GM23338 (cell line): ENCODE results near the gene PGRMC2. TPM values are rescaled to one million over a fixed set of nuclear protein-coding genes. Genes with fewer than 3 reads are reported as not detected.

Experiments
- ATAC-seq: fragments of 200-7000 bp; cut with Tn5 transposase; 3 replicates; pipeline ENCODE4 v1.9.1; 2020
- DNase-seq: peaks from one replicate; pipeline ENCODE4 v3.0.0-alpha.2; 2015; ENCODE audit warnings: low spot score
- H2AFZ ChIP-seq: fragments of 200-600 bp; sonication (generic); 2 replicates; pipeline ENCODE4 v1.8.0; 2016; ENCODE audit warnings: antibody characterized with exemption, mild to moderate bottlenecking, moderate library complexity
- H3F3A ChIP-seq: fragments of 200-600 bp; sonication (generic); replicated peaks from 2 replicates; pipeline ENCODE4 v1.8.0; 2017; ENCODE audit warnings: antibody characterized with exemption, mixed run types, low read depth
- H3K27ac ChIP-seq: fragments of 200-600 bp; sonication (generic); 2 replicates; pipeline ENCODE4 v1.6.1; 2016; ENCODE audit warnings: low read depth
- H3K27me3 ChIP-seq: fragments of 200-600 bp; sonication (generic); 2 replicates; pipeline ENCODE4 v1.8.0; 2016; ENCODE audit warnings: mild to moderate bottlenecking, mixed run types, moderate library complexity; ENCODE audit not compliant: insufficient read depth
- H3K36me3 ChIP-seq: fragments of 200-600 bp; sonication (generic); 2 replicates; pipeline ENCODE4 v1.8.0; 2016; ENCODE audit warnings: mild to moderate bottlenecking; ENCODE audit not compliant: insufficient read depth
- H3K4me1 ChIP-seq: fragments of 200-600 bp; sonication (generic); 2 replicates; pipeline ENCODE4 v1.8.0; 2016; ENCODE audit warnings: mild to moderate bottlenecking, moderate library complexity; ENCODE audit not compliant: insufficient read depth
- H3K4me2 ChIP-seq: fragments of 200-600 bp; sonication (generic); 2 replicates; pipeline ENCODE4 v1.7.1; 2017; ENCODE audit warnings: mixed run types
- H3K4me3 ChIP-seq: fragments of 200-600 bp; sonication (generic); 2 replicates; pipeline ENCODE4 v1.6.1; 2016; ENCODE audit warnings: mixed run types
- H3K79me2 ChIP-seq: fragments of 200-600 bp; sonication (generic); replicated peaks from 2 replicates; pipeline ENCODE4 v1.8.0; 2017; ENCODE audit warnings: mild to moderate bottlenecking; ENCODE audit not compliant: insufficient read depth
- H3K9me2 ChIP-seq: fragments of 200-600 bp; sonication (generic); 2 replicates; pipeline ENCODE4 v1.8.0; 2017; ENCODE audit not compliant: insufficient read depth
- H4K20me1 ChIP-seq: fragments of 200-600 bp; sonication (generic); replicated peaks from 2 replicates; pipeline ENCODE4 v1.8.0; 2017; ENCODE audit warnings: mild to moderate bottlenecking; ENCODE audit not compliant: insufficient read depth
- H3K27ac Mint-ChIP-seq: 2 replicates; pipeline ENCODE4 v1.8.0; 2020; ENCODE audit warnings: inconsistent platforms, mild to moderate bottlenecking, moderate library complexity, mixed read lengths
- H3K27me3 Mint-ChIP-seq: 3 replicates; pipeline ENCODE4 v1.8.0; 2022; ENCODE audit warnings: low read depth, mild to moderate bottlenecking, moderate library complexity, mixed read lengths, inconsistent platforms; ENCODE audit not compliant: insufficient read depth, poor library complexity
- H3K36me3 Mint-ChIP-seq: 3 replicates; pipeline ENCODE4 v1.8.0; 2021; ENCODE audit warnings: low read depth, mild to moderate bottlenecking, inconsistent platforms, moderate library complexity, mixed read lengths
- H3K4me1 Mint-ChIP-seq: 3 replicates; pipeline ENCODE4 v1.8.0; 2020; ENCODE audit warnings: mild to moderate bottlenecking, inconsistent platforms, mixed read lengths
- H3K4me3 Mint-ChIP-seq: 3 replicates; pipeline ENCODE4 v1.8.0; 2021; ENCODE audit warnings: moderate library complexity, mild to moderate bottlenecking, inconsistent platforms, mixed read lengths
- H3K9me3 Mint-ChIP-seq: 3 replicates; pipeline ENCODE4 v1.8.0; 2020; ENCODE audit warnings: moderate library complexity, mild to moderate bottlenecking, inconsistent platforms, mixed read lengths
- CTCF ChIP-seq, 2 experiments: fragments of 200-600 bp in 1 of 2; sonication (generic) in 1 of 2; conservative IDR thresholded peaks; 2 replicates each; pipeline versions ENCODE4 v1.5.1 to v1.6.1; 2016 to 2017; ENCODE audit warnings: antibody characterized with exemption in 2 of 2, low read depth in 2 of 2, mild to moderate bottlenecking in 2 of 2, moderate library complexity in 1 of 2
- EZH2 ChIP-seq: fragments of 200-600 bp; sonication (generic); IDR thresholded peaks from one replicate; pipeline ENCODE4 v1.8.0; 2017; ENCODE audit warnings: antibody characterized with exemption, mild to moderate bottlenecking, low read depth; ENCODE audit not compliant: unreplicated experiment
- EZH2phosphoT487 ChIP-seq: fragments of 200-600 bp; sonication (generic); IDR thresholded peaks from one replicate; pipeline ENCODE4 v1.8.1; 2018; ENCODE audit warnings: antibody characterized with exemption; ENCODE audit not compliant: unreplicated experiment
- JUNB ChIP-seq: IDR thresholded peaks from one replicate; pipeline ENCODE4 v1.6.1; 2016; ENCODE audit warnings: antibody characterized with exemption; ENCODE audit not compliant: unreplicated experiment
- NANOG ChIP-seq: IDR thresholded peaks from 2 replicates; pipeline ENCODE4 v1.6.1; 2016; ENCODE audit warnings: antibody characterized with exemption, borderline replicate concordance
- REST ChIP-seq: IDR thresholded peaks from one replicate; pipeline ENCODE4 v1.6.1; 2018; ENCODE audit warnings: antibody characterized with exemption; ENCODE audit not compliant: unreplicated experiment
- ZNF114 ChIP-seq: fragments of 250-450 bp; sonication (Bioruptor Pico); IDR thresholded peaks from 2 replicates; pipeline ENCODE4 v1.5.0; 2020; ENCODE audit warnings: mild to moderate bottlenecking, moderate library complexity
- ZNF331 ChIP-seq: fragments of 250-450 bp; sonication (Bioruptor Pico); IDR thresholded peaks from 2 replicates; pipeline ENCODE4 v1.5.0; 2020; ENCODE audit warnings: low read depth, mild to moderate bottlenecking, moderate library complexity
- polyA plus RNA-seq: library from polyadenylated mRNA; unstranded; fragments of >200 nt; fragmentation: Nextera tagmentation; extraction: Ambion mirVana; gene quantifications from 2 replicates; pipeline ENCODE4 v1.2.1, GENCODE V29; 2016
- total RNA-seq: library from RNA; depleted of rRNA; stranded (reverse); fragments of >200 nt; shearing (Covaris generic); gene quantifications from 2 replicates; pipeline ENCODE4 v1.2.3, GENCODE V29; 2014

Gene PGRMC2
- total and polyA plus RNA-seq, 2 experiments from 2014 or later, result 40.2 to 61.9 TPM

GRCh38 chr4:128334256-128334655, 46.6 kb upstream of the PGRMC2 start:
- no peaks in the 10 kb centered on the region; the same call in none of the 2 replicates for H3K9me2 ChIP-seq
- H3K9me3 Mint-ChIP-seq, result no peaks in the 10 kb centered on the region
- no peak overlapping the region for H3K27ac Mint-ChIP-seq
- H2AFZ ChIP-seq, result no peak overlapping the region
- DNase-seq (no peak), ATAC-seq (no peak)
- no peaks in the 10 kb centered on the region for H3K27me3 ChIP-seq
- no peaks in the 10 kb centered on the region for H3K4me1 ChIP-seq
- no peak overlapping the region for H3K4me3 ChIP-seq
- H4K20me1 ChIP-seq, result 0 out of 2 replicates have a peak, but pooled peaks cover 3% of the 10 kb centered on the region
- H3K79me2 ChIP-seq, result no peaks in the 10 kb centered on the region
- H3K36me3 ChIP-seq, result no peaks in the 10 kb centered on the region; the same call in 1 of the 2 replicates
- no peaks in the 10 kb centered on the region for H3K27me3 Mint-ChIP-seq
- no peak overlapping the region for H3K4me2 ChIP-seq
- peaks cover 2% of the 10 kb centered on the region; the same call in 2 of the 3 replicates for H3K4me1 Mint-ChIP-seq
- H3F3A ChIP-seq, result no peaks in the 10 kb centered on the region
- TF ChIP-seq CTCF (conservative IDR thresholded peaks at IDR 0.05; ENCODE audit: low read depth in 2 of 2) (no peak), JUNB (no peak), EZH2 (no peak), NANOG (no peak), EZH2phosphoT487 (no peak), ZNF114 (CRISPR knock-in tag) (no peak), ZNF331 (CRISPR knock-in tag) (no peak)
- H3K36me3 Mint-ChIP-seq, result no peaks in the 10 kb centered on the region
- H3K4me3 Mint-ChIP-seq, result no peak overlapping the region
- H3K27ac ChIP-seq, result no peak overlapping the region

DNA sequence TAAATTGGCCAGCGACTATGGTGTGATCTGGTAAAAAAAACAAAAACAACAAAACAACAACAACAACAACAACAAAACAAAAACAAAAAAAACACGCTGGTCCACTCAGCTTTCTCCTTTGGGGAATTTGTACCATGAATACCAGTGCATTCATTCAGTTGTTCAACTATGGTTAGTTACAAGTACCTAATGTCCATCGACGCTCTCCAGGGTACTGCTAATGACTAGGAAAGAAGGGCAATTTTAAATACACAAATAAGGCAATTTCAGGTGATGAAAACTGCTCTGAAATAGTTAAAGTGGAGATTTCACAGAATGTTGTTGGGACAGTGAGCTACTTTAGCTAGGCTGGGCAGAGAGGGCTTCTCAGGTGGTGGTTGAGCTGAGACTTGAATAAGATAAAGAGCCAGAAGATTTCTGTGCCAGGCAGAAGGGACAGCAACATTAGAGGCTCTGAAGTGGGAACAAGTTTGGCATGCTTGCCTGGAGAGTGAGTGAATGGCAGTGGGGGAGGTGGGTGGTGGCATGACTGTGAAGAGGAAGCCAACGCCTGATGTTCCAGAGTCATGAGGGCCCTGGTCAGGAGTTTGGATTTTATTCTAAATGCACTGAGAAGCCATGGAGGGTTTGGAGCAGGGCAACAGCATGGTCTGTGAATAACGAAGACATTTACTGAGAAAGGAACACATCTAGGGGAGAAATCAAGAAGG, 45.9 kb upstream of the PGRMC2 start:
- Mint-ChIP-seq H3K4me3 (no peak overlapping the region), H3K27ac (no peak overlapping the region), H3K9me3 (no peaks in the 10 kb centered on the region), H3K27me3 (no peaks in the 10 kb centered on the region), H3K4me1 (peaks cover 2% of the 10 kb centered on the region; the same call in 2 of the 3 replicates), H3K36me3 (no peaks in the 10 kb centered on the region)
- Histone ChIP-seq H3K27me3 (no peaks in the 10 kb centered on the region), H3K4me2 (no peak overlapping the region), H3K36me3 (no peaks in the 10 kb centered on the region; the same call in 1 of the 2 replicates), H4K20me1 (0 out of 2 replicates have a peak, but pooled peaks cover 3% of the 10 kb centered on the region), H3K27ac (no peak overlapping the region), H3K9me2 (no peaks in the 10 kb centered on the region; the same call in none of the 2 replicates), H3K4me3 (no peak overlapping the region), H3K79me2 (no peaks in the 10 kb centered on the region), H3K4me1 (no peaks in the 10 kb centered on the region), H3F3A (no peaks in the 10 kb centered on the region), H2AFZ (no peak overlapping the region)
- DNase-seq (peak; percentile 12), ATAC-seq (no peak)
- TF ChIP-seq REST (peak; percentile 60), ZNF331 (CRISPR knock-in tag) (no peak), JUNB (no peak)
